CD14-positive monocyte (primary cell): ENCODE results near the gene SLIT3. TPM values are rescaled to one million over a fixed set of nuclear protein-coding genes. Genes with fewer than 3 reads are reported as not detected.

ENCODE experiments used
- DNase-seq, 3 donors: peaks; one replicate each; pipeline ENCODE4 v3.0.0-alpha.2; 2011 to 2022
- H2AFZ ChIP-seq: 2 replicates; pipeline ENCODE4 v1.6.0; 2012; ENCODE audit warnings: mild to moderate bottlenecking, low read depth, low read length, inconsistent platforms; ENCODE audit not compliant: insufficient read depth, poor library complexity, severe bottlenecking
- H3K27ac ChIP-seq, 2 donors: 1 replicate in 1 of 2; 2 replicates in 1 of 2; pipeline ENCODE4 v1.5.1; 2012 to 2013; ENCODE audit warnings: low read length in 2 of 2, control low read depth in 1 of 2, inconsistent platforms in 1 of 2, low read depth in 1 of 2, mild to moderate bottlenecking in 1 of 2
- H3K27me3 ChIP-seq, 2 donors: one replicate each; pipeline versions ENCODE4 v1.6.0 to v1.6.1; 2011 to 2013; ENCODE audit warnings: low read length in 2 of 2; ENCODE audit not compliant: control insufficient read depth in 2 of 2, insufficient read depth in 2 of 2
- H3K36me3 ChIP-seq, 2 donors: replicated peaks in 1 of 2; 1 replicate in 1 of 2; 2 replicates in 1 of 2; pipeline versions ENCODE4 v1.5.1 to v1.6.1; 2012 to 2013; ENCODE audit warnings: low read length in 2 of 2, control low read depth in 1 of 2, inconsistent platforms in 1 of 2, mild to moderate bottlenecking in 1 of 2; ENCODE audit not compliant: insufficient read depth in 2 of 2, control insufficient read depth in 1 of 2
- H3K4me1 ChIP-seq, 2 donors: 1 replicate in 1 of 2; 2 replicates in 1 of 2; pipeline versions ENCODE4 v1.5.1 to v1.6.1; 2012 to 2013; ENCODE audit warnings: low read length in 2 of 2, control low read depth in 1 of 2, inconsistent platforms in 1 of 2, mild to moderate bottlenecking in 1 of 2, moderate library complexity in 1 of 2; ENCODE audit not compliant: insufficient read depth in 2 of 2, control insufficient read depth in 1 of 2
- H3K4me2 ChIP-seq: replicated peaks from 2 replicates; pipeline ENCODE3; 2012; ENCODE audit warnings: low read length, moderate library complexity, mild to moderate bottlenecking; ENCODE audit not compliant: poor library complexity, severe bottlenecking; ENCODE audit errors: extremely low read depth
- H3K4me3 ChIP-seq, 3 experiments: fragments of 200-600 bp in 1 of 3; sonication (generic) in 1 of 3; replicated peaks in 1 of 3; 1 replicate in 2 of 3; 2 replicates in 1 of 3; pipeline ENCODE4 v1.5.1; 2011 to 2013; ENCODE audit warnings: low read length in 3 of 3, mild to moderate bottlenecking in 3 of 3, control low read depth in 2 of 3, low read depth in 2 of 3, inconsistent platforms in 1 of 3, moderate library complexity in 1 of 3
- H3K79me2 ChIP-seq: 2 replicates; pipeline ENCODE4 v1.6.0; 2012; ENCODE audit warnings: mild to moderate bottlenecking, control low read depth, inconsistent platforms, low read length, moderate library complexity; ENCODE audit not compliant: insufficient read depth
- H3K9ac ChIP-seq: 2 replicates; pipeline ENCODE4 v1.6.0; 2017; ENCODE audit warnings: low read length, mild to moderate bottlenecking; ENCODE audit not compliant: insufficient read depth, poor library complexity, severe bottlenecking
- H3K9me3 ChIP-seq, 2 donors: replicated peaks in 1 of 2; 1 replicate in 1 of 2; 2 replicates in 1 of 2; pipeline versions ENCODE4 v1.5.1 to v1.6.1; 2012 to 2013; ENCODE audit warnings: low read length in 2 of 2, control low read depth in 1 of 2; ENCODE audit not compliant: control insufficient read depth in 1 of 2, insufficient read depth in 1 of 2
- H4K20me1 ChIP-seq: 2 replicates; pipeline ENCODE4 v1.6.0; 2012; ENCODE audit warnings: mild to moderate bottlenecking, low read length, control low read depth, moderate library complexity; ENCODE audit not compliant: insufficient read depth
- H3K27ac Mint-ChIP-seq, 7 donors: one replicate each; pipeline ENCODE4 v1.8.0; 2020; ENCODE audit warnings: mild to moderate bottlenecking in 7 of 7, mixed read lengths in 7 of 7, moderate library complexity in 6 of 7, inconsistent platforms in 2 of 7
- H3K27me3 Mint-ChIP-seq, 3 donors: one replicate each; pipeline ENCODE4 v1.8.0; 2021 to 2022; ENCODE audit warnings: low read depth in 3 of 3, mild to moderate bottlenecking in 3 of 3, mixed read lengths in 3 of 3, moderate library complexity in 3 of 3, inconsistent platforms in 1 of 3
- H3K36me3 Mint-ChIP-seq, 2 donors: one replicate each; pipeline ENCODE4 v1.8.0; 2020; ENCODE audit warnings: mixed read lengths in 2 of 2, inconsistent platforms in 1 of 2, mild to moderate bottlenecking in 1 of 2
- H3K4me1 Mint-ChIP-seq: one replicate; pipeline ENCODE4 v1.8.0; 2020; ENCODE audit warnings: mild to moderate bottlenecking, mixed read lengths
- H3K4me3 Mint-ChIP-seq, 2 donors: one replicate each; pipeline ENCODE4 v1.8.0; 2020; ENCODE audit warnings: mild to moderate bottlenecking in 2 of 2, mixed read lengths in 2 of 2, moderate library complexity in 1 of 2
- H3K9me3 Mint-ChIP-seq, 7 donors: one replicate each; pipeline ENCODE4 v1.8.0; 2020 to 2022; ENCODE audit warnings: mixed read lengths in 7 of 7, mild to moderate bottlenecking in 6 of 7, moderate library complexity in 6 of 7, inconsistent platforms in 2 of 7
- WGBS: methylation state at CpG from one replicate; pipeline ENCODE4 v1.1.5; 2013; ENCODE audit warnings: missing lambda C conversion rate; ENCODE audit not compliant: insufficient coverage; 5-methylcytosine and 5-hydroxymethylcytosine counted together
- intact Hi-C, 2 donors: fragments of 100-400 bp; cut with micrococcal nuclease; formaldehyde crosslinking; loops; one replicate each; pipeline versions ENCODE4 v1.15.0 to v1.15.1; 2023
- polyA plus RNA-seq, 3 donors: library from polyadenylated mRNA; depleted of rRNA in 1 of 3; unstranded in 2 of 3; stranded (reverse) in 1 of 3; fragments of 300-500 nt in 2 of 3; fragments of >200 nt in 1 of 3; fragmentation: Illumina TruSeq in 2 of 3; gene quantifications; 1 replicate in 2 of 3; 2 replicates in 1 of 3; pipeline ENCODE4 v1.2.3, GENCODE V29; 2012 to 2021
- TF ChIP-seq, protein P1 (sequence below): fragments of 200-600 bp; IDR thresholded peaks from one replicate; pipeline ENCODE4 v1.8.0; 2022; ENCODE audit warnings: antibody characterized with exemption, mild to moderate bottlenecking

The SLIT3 gene
- polyA plus RNA-seq, 3 donors, result not detected

DNA sequence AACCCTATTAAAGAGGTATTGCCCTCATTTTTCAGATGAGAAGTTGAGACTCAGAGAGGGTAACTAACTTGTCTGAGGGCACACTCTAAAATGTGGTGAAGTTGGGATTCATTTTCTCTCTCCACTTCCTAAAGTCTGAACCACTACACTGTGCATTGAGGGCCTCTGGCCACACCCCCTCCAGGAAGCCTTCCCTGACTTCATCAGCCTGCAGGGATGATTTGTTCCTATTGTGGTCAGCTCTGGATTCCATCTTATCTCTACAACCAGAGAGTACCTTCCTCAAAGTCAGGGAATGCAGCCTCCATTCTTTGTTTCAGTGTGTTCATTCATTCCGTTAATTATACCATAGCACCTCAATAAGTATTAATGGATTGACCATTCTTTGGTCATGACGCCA lies 365.8 kb downstream of the SLIT3 start:
- H3K27ac ChIP-seq, result no peak overlapping the region
- H3K4me1 Mint-ChIP-seq, result no peaks in the 10 kb centered on the region
- no peaks in the 10 kb centered on the region for H3K79me2 ChIP-seq
- no peak overlapping the region for H2AFZ ChIP-seq
- H3K9ac ChIP-seq, result no peak overlapping the region
- no peaks in the 10 kb centered on the region for H3K36me3 ChIP-seq
- no CpG with 5 or more reads among the region's 2 CpGs for WGBS
- intact Hi-C loops, result no loop called here
- H3K4me3 Mint-ChIP-seq, result no peak overlapping the region
- peaks cover 1 to 7% (median 2%) of the 10 kb centered on the region in 3 donors for H3K27me3 Mint-ChIP-seq
- no peaks in the 10 kb centered on the region for H4K20me1 ChIP-seq
- TF ChIP-seq, protein P1, sequence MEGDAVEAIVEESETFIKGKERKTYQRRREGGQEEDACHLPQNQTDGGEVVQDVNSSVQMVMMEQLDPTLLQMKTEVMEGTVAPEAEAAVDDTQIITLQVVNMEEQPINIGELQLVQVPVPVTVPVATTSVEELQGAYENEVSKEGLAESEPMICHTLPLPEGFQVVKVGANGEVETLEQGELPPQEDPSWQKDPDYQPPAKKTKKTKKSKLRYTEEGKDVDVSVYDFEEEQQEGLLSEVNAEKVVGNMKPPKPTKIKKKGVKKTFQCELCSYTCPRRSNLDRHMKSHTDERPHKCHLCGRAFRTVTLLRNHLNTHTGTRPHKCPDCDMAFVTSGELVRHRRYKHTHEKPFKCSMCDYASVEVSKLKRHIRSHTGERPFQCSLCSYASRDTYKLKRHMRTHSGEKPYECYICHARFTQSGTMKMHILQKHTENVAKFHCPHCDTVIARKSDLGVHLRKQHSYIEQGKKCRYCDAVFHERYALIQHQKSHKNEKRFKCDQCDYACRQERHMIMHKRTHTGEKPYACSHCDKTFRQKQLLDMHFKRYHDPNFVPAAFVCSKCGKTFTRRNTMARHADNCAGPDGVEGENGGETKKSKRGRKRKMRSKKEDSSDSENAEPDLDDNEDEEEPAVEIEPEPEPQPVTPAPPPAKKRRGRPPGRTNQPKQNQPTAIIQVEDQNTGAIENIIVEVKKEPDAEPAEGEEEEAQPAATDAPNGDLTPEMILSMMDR, result no peak
- H3K9me3 Mint-ChIP-seq, result peaks cover 0 to 1% (median 0%) of the 10 kb centered on the region in 7 donors
- H3K4me2 ChIP-seq, result no peak overlapping the region
- H3K4me3 ChIP-seq, result no peak overlapping the region
- no peaks in the 10 kb centered on the region for H3K36me3 Mint-ChIP-seq
- H3K27ac Mint-ChIP-seq, result no peak overlapping the region
- H3K27me3 ChIP-seq, result no peaks in the 10 kb centered on the region
- DNase-seq, result no peak
- no peaks in the 10 kb centered on the region for H3K4me1 ChIP-seq
- H3K9me3 ChIP-seq, result no peaks in the 10 kb centered on the region

DNA sequence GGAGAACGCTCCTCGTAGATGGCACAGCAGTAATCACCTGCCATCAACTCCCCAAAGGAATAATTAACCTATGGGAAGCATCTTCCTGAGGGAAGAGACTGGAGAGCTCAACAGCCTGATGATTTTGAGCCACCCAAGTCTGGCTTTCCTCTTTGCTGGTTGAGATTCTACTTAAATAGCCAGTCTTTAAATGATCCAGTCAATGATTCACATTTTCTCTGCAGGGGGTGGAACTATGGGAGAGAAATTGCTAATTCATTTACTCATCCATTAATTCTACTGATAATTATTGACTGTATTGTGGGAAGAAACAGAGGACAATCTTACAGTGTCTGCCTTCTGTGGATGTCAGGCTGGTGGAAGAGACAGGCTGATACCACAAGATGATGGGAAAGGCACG lies 366.8 kb downstream of the SLIT3 start:
- no peak overlapping the region for H3K27ac Mint-ChIP-seq

More for the DNA sequence above, 366.8 kb downstream of the SLIT3 start:
- H3K9me3 ChIP-seq, result no peaks in the 10 kb centered on the region
- TF ChIP-seq, protein P1, result no peak
- H3K4me1 ChIP-seq, result no peaks in the 10 kb centered on the region
- Mint-ChIP-seq H3K4me1 (no peaks in the 10 kb centered on the region), H3K9me3 (peaks cover 0 to 1% (median 0%) of the 10 kb centered on the region in 7 donors), H3K4me3 (no peak overlapping the region), H3K36me3 (no peaks in the 10 kb centered on the region), H3K27me3 (peaks cover 1 to 7% (median 2%) of the 10 kb centered on the region in 3 donors)
- no peaks in the 10 kb centered on the region for H3K27me3 ChIP-seq
- H3K4me2 ChIP-seq, result no peak overlapping the region
- no CpG with 5 or more reads among the region's 3 CpGs for whole genome bisulfite sequencing
- H2AFZ ChIP-seq, result no peak overlapping the region
- no peak for DNase-seq
- H3K36me3 ChIP-seq, result no peaks in the 10 kb centered on the region
- no peak overlapping the region for H3K4me3 ChIP-seq
- no peaks in the 10 kb centered on the region for H3K79me2 ChIP-seq
- H3K9ac ChIP-seq, result no peak overlapping the region
- H4K20me1 ChIP-seq, result no peaks in the 10 kb centered on the region
- no peak overlapping the region for H3K27ac ChIP-seq
- intact Hi-C loops, result no loop called here
